GM19025 (cell line): Measurements from ENCODE around the gene ROBO1.

Experiments used
- ATAC-seq: cut with Tn5 transposase; IDR thresholded peaks from one replicate; pipeline ENCODE4 v1.9.1; 2021; ENCODE audit warnings: mild to moderate bottlenecking, low read depth, moderate library complexity; ENCODE audit not compliant: unreplicated experiment

Gene ROBO1

GRCh38 chr3:78832785-78833204 lies 935.0 kb downstream of the ROBO1 start:
- no peak for ATAC-seq

GRCh38 chr3:78831446-78831972 lies 936.3 kb downstream of the ROBO1 start:
- ATAC-seq, result no peak

DNA sequence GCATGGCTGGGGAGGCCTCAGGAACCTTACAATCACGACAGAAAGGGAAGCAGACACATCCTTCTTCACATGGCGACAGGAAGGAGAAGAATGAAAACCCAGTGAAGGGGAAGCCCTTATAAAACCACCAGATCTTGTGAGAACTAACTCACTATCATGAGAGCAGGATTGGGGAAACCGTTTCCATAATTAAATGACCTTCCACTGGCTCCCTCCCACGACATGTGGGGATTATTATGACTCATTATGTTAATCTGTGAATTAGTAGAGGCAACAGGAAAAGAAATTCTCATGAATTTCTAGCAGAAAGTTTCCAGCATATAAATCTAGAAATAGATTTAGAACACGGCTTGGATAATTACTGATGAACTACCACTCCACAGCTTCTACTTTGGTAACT lies 937.3 kb downstream of the ROBO1 start:
- ATAC-seq, result no peak

GRCh38 chr3:78827618-78828017 lies 940.2 kb downstream of the ROBO1 start:
- no peak for ATAC-seq

DNA sequence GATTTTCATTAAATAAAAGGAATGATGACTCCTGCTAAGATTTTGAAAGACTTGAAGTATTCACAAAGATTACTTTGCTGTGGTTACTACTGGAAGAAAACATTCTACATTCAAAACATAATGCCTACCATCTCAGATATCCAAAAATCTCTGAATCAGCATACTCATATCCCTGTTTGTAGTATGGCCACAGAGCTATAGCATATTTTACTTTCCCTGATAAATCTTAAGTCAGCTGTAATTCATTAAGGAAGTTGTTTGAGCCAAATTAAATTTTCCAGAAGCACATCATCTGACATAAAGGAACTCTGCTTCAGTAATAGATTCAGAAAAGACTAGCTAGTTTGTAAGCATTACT lies 942.0 kb downstream of the ROBO1 start:
- ATAC-seq, result no peak

GRCh38 chr3:78825118-78825857 lies 942.5 kb downstream of the ROBO1 start:
- ATAC-seq, result no peak

DNA sequence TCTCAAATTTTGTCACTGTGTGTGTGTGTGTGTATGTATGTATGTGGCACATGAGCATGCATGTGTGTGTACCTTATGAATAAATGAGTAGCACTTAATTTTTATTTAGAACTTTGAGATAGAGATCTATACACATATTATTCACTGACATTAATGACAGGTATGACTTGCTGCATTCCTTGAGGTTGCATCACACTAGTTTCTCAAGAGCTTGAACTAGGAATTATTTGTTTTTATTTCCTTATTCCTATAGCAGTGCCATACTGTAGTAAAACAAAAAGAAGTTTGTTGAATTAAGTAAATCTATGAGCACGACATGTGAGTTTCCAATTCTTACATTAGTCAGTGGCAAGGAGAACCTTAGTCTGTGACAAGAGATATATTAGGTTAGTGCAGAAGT lies 943.9 kb downstream of the ROBO1 start:
- ATAC-seq, result no peak

DNA sequence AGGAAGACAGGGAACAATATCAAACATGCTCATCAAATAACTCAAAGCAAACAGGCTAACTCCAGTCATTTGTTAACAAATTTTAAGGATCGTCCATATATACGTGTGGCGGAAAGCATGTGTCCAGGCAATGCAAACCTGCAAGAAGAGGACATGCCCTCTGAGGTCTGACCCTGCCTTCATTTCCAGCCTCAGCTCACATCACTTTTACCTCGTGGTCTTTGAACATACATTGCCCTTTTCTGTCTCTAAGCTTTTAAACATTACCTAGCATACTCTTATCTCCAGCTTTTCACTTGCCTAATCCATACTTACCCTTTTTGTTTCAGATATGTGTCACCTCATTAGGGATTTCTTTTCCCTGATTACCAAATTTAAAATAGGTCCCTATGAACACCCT lies 944.4 kb downstream of the ROBO1 start:
- ATAC-seq, result no peak

DNA sequence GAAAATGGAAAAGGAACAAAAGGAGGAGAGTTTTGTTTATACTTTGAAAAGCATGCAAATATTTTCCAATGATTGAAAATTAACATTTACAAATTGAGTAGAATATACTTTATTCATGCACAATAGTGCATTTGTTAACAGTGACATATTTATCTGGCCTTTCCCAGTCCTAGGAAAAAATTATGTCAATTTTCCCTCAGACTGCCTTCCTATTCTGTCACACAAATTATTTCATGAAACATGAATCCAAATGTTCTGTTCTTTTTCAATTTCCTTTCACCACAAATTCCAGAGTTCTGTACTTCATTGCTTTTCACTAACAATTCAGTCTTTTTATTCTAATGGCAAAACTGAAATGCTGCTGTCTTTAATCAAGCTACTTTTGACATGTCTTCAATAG lies 945.1 kb downstream of the ROBO1 start:
- no peak for ATAC-seq

DNA sequence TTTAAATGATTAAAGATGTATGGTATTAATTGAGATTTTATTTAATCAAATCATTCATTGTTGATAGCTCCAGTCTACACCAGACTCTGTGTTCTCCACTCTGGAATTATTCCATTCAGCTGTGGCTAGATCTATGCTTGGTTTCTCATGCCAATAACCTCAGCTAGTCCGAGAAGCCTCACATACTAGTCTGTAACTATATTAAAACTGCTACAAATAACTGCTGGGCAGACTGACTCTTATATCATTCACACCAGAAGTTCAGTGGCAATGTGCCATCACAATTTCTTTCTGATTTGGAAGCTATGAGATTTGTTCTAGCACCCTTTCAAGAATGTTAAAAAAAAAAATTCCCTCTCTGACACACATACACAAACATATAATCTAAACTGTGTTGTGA lies 947.3 kb downstream of the ROBO1 start:
- ATAC-seq, result no peak

DNA sequence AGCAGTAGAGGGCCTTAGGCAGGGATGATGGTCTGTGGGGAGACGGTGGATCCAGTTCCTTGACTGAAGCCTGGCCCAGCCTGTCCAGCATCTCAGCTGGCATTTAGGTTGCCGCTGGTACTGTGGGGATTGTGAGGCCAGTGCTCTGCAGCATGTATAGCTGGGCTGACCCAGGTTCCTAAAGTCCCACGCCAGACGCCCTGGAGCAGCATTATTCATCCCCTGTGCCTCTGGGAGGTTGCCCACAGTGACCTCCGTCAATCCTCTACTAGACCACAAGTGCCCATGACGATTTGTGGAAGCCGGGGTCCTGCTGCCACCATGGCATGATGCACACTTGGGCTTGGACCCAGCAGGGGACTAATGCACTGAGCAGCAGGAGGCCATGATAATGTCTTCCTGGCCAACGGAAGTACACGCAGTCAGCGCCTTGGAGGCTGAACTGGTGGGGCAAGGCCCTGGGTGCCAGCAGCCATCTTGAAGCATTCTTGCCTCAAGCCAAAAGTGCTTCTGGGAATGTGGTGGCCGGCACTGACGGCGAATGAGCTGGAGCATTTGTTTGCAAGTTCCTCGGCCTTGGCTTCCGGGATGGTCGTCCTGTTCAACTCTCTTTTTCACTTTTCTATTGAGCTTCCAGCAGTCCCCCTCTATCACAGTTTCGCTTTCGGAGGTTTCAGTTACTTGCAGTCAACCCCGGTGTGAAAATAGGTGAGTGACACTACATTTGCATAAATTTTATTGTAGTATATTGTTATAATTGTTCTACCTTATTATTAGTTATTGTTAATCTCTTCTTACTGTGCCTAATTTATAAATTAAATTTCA lies 949.4 kb downstream of the ROBO1 start:
- ATAC-seq, result no peak

DNA sequence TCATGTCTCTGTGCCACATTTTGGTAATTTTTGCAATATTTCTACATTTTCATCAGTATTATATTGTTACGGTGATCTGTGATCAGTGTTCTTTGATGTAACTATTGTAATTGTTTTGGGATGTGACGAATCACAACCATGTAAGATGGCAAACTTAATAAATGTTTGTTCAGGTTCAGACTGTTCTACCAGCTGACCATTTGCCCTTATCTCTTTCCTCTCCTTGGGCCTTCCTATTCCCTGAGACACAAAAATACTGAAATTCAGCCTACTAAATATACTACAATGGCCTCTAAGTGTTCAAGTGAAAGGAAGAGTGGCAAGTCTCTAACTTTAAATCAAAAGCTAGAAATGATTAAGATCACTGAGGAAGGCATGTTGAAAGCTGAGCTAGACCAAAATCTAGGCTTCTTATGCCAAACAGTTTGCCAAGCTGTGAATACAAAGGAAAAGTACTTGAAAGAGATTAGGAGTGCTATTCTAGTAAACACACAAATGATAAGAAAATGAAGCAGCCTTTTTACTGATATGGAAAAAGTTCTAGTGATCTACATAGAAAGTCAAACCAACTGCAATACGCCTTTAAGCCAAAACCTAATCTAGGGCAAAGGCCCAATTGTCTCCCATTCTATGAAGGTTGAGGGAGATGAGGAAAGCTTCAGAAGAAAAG lies 952.8 kb downstream of the ROBO1 start:
- no peak for ATAC-seq

DNA sequence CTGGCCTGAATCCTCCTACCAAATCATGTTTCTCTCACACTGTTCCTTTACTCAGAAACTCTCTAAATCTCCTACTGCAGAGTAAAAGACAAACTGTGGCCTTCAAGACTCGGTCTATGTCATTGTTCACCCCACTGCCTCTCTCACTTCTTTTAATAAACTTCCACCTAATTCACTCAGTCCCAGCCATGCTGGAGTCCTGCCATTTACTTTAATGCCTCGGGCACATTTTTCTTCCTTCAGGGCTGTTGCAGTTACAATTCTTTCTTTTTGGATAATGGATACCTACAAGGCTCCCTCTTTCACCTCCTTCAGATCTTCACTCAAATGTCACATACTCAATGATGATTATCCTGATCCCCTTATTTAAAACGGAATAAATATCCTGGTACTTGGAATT lies 955.6 kb downstream of the ROBO1 start:
- ATAC-seq, result no peak

DNA sequence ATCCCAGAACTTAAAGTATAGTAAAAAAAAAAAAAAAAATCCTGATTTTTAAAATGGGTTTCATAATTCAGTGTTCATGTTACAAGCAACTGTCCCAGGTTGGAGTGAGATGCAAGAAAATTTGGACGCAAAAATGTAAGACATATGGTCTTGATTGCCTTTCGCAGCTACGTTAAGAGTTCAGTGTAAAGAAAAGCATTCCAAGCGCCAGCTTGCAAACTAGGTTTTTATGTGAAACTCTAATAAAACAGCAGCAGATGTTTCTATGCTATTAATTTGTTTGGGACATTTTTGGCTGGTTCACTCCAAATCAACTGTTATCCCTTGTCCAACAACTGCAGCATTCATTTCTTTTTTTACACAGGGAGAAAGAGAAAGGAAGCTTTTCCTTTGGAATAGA lies 957.8 kb downstream of the ROBO1 start:
- ATAC-seq, result no peak

DNA sequence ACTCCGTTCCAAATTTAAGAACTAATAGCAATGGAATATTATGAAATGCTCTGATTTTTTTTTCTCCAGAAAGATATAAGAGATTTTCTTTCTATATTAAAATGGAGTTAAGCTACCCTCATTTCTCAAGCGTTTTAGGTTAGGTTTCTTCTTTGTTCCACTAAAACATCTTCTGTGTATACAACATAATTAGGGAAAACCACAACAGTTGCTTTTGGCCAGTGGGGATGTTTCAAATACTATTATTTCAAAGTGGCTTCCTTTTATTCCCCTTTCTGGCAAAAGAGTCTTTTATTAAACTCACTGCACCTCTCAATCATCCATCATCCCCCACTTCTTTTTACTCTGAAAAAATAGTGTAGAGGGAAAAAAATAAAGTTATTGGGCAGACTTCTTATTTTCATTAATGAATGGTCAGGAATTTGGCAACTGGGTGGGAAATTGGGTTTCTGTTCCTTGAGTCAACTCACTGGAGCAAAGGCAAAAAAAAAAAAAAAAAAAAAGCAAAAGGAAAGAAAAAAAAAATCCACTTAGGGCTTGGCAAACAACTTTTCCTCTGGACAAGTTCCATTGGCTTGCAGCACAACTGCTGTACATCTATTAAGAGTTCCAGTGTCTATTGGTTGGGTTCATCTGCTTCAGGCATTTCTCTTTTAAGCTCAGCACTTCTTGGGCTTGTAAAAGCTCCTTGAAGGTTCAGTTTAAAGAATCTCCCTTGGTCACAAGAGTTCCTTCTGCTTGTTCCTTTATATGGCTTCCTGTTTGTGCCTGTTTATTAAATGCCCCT lies 963.4 kb downstream of the ROBO1 start:
- ATAC-seq, result no peak

- ATAC-seq, result no peak
Measured at GRCh38 chr3:78802562-78802930, 965.3 kb downstream of the ROBO1 start.

GRCh38 chr3:78801926-78802561 lies 965.8 kb downstream of the ROBO1 start:
- ATAC-seq, result no peak

DNA sequence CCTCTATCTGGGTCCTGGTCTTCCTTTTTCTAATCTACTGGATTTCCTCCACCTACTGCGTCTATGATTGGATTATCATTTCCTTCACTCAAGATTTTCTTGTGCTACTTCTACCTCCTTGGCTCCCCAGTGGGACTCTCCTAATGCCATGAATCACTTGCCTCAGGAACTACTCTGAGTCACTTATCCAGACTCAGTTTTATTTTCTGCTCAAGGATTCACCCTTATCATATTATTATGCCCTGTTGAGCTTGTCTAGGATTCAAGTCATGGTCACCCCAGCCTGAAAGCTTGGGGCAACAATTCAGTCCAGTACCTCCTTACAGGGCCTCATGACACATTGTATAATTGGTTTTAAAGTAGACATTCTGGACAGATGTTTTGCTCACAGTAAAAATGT lies 968.1 kb downstream of the ROBO1 start:
- ATAC-seq, result no peak

GRCh38 chr3:78798266-78798832 lies 969.4 kb downstream of the ROBO1 start:
- no peak for ATAC-seq

DNA sequence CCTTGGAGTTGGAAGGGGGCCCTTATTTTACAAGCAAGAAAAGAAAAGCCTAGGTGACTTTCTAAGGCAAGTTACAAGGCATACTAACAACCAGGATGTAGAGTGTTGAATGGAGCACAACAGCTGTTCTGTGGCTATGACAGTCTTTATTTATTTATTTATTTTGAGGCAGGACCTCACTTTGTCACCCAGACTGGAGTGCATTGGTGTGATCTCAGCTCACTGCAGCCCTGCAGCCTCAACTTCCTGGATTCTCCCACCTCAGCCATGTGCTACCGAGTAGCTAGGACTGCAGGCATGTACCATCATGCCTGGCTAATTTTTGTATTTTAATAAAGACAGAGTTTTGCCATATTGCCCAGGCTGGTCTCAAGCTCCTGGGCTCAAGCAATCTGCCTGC lies 973.4 kb downstream of the ROBO1 start:
- no peak for ATAC-seq
